ENCODE results near the gene TMEM184B.

Gene TMEM184B

DNA sequence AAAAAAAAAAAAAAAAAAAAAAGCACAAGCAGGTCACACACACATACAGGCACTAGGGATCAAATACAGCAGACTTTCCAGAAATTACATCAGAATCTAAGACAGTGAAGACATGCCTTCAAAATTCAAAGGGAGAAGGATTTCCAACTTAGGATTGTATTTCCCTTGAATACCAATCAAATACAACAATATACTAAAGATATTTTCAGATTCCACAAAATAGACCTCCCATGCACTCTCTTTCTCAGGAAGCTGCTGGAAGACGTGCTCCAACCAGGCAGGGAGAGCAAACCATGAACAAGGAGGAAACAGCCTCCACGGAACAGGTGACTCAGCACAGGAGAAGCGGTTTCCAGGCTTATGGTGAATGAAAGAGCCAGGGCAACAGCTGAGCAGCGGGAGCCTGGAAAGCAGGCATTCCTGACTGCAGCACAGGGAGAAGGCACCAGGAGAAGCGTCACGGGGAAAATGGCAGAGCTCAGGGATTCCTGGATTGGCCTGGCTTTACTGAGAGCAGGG lies 32.0 kb downstream of the TMEM184B start:
- Histone ChIP-seq H3K79me2 (ENCODE audit: insufficient read depth, low read length) (no peaks in the 10 kb centered on the region), H3K4me2 (ENCODE audit: low read depth, low read length, poor library complexity, severe bottlenecking) (no peak overlapping the region), H3F3A (ENCODE audit: insufficient read depth) (no peaks in the 10 kb centered on the region), H3K27ac (ENCODE audit: low read depth, low read length) (no peak overlapping the region), H3K9ac (ENCODE audit: low read length) (no peak overlapping the region), H3K4me3 (ENCODE audit: insufficient read depth, low read length, poor library complexity, severe bottlenecking) (no peak overlapping the region), H3K36me3 (ENCODE audit: low read length) (no peaks in the 10 kb centered on the region), H3K27me3 (ENCODE audit: low read length) (no peaks in the 10 kb centered on the region), H4K20me1 (ENCODE audit: low read depth, low read length) (no peaks in the 10 kb centered on the region), H3K9me2 (replicated peaks; ENCODE audit: insufficient read depth, low read length) (no peaks in the 10 kb centered on the region), H3K9me3 (ENCODE audit: insufficient read depth, low read length) (no peaks in the 10 kb centered on the region), H2AFZ (ENCODE audit: low read depth, low read length, severe bottlenecking) (no peak overlapping the region)
- no peak for TF ChIP-seq EZH2phosphoT487 (conservative IDR thresholded peaks at IDR 0.05; ENCODE audit: low read length)
- TF ChIP-seq, protein P1, sequence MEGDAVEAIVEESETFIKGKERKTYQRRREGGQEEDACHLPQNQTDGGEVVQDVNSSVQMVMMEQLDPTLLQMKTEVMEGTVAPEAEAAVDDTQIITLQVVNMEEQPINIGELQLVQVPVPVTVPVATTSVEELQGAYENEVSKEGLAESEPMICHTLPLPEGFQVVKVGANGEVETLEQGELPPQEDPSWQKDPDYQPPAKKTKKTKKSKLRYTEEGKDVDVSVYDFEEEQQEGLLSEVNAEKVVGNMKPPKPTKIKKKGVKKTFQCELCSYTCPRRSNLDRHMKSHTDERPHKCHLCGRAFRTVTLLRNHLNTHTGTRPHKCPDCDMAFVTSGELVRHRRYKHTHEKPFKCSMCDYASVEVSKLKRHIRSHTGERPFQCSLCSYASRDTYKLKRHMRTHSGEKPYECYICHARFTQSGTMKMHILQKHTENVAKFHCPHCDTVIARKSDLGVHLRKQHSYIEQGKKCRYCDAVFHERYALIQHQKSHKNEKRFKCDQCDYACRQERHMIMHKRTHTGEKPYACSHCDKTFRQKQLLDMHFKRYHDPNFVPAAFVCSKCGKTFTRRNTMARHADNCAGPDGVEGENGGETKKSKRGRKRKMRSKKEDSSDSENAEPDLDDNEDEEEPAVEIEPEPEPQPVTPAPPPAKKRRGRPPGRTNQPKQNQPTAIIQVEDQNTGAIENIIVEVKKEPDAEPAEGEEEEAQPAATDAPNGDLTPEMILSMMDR (IDR thresholded peaks at IDR 0.05; ENCODE audit: insufficient read depth, low read length, poor library complexity, severe bottlenecking) = no peak

DNA sequence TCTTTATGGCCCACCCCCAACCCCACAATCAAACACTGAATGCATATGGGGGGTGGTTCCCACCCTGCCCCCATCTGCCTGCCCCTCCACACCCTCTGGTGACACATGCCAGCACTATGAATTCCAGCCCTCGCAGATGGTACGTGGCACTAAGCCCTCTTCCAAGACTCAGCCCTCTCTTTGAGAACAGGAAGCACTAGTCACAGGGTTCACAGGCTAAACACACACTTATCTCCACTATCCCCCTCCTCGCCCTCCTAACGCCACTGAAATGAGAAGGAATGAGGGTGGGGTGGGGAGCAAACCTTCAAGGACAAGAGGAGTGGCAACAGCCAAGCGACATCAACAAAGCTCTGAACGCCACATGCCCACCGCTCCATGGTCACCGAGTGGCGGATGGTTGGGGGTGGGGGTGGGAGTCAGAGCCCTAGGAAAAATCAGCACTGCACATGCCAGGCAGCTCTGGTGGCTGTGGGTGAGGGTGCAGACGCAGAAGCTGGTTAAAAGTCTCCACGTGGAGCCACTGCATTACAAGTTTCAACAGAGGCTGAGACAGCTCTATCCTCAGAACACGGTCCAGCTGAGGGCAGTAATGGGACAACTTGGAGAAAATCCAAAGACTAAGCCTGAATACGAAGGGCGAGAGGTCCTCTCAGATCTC lies 33.6 kb downstream of the TMEM184B start:
- no peak overlapping the region for H3K27ac ChIP-seq (ENCODE audit: low read depth, low read length)
- no peak overlapping the region for H2AFZ ChIP-seq (ENCODE audit: low read depth, low read length, severe bottlenecking)
- no peak for TF ChIP-seq EZH2phosphoT487 (conservative IDR thresholded peaks at IDR 0.05; ENCODE audit: low read length)
- H3K9ac ChIP-seq (ENCODE audit: low read length) = no peak overlapping the region
- H3K79me2 ChIP-seq (ENCODE audit: insufficient read depth, low read length) = no peaks in the 10 kb centered on the region
- no peak overlapping the region for H3K4me2 ChIP-seq (ENCODE audit: low read depth, low read length, poor library complexity, severe bottlenecking)
- H3K27me3 ChIP-seq (ENCODE audit: low read length) = no peaks in the 10 kb centered on the region
- H4K20me1 ChIP-seq (ENCODE audit: low read depth, low read length) = no peaks in the 10 kb centered on the region
- no peaks in the 10 kb centered on the region for H3K9me3 ChIP-seq (ENCODE audit: insufficient read depth, low read length)
- no peaks in the 10 kb centered on the region for H3F3A ChIP-seq (ENCODE audit: insufficient read depth)
- H3K4me3 ChIP-seq (ENCODE audit: insufficient read depth, low read length, poor library complexity, severe bottlenecking) = no peak overlapping the region
- H3K36me3 ChIP-seq (ENCODE audit: low read length) = no peaks in the 10 kb centered on the region
- no peaks in the 10 kb centered on the region for H3K9me2 ChIP-seq (replicated peaks; ENCODE audit: insufficient read depth, low read length)

DNA sequence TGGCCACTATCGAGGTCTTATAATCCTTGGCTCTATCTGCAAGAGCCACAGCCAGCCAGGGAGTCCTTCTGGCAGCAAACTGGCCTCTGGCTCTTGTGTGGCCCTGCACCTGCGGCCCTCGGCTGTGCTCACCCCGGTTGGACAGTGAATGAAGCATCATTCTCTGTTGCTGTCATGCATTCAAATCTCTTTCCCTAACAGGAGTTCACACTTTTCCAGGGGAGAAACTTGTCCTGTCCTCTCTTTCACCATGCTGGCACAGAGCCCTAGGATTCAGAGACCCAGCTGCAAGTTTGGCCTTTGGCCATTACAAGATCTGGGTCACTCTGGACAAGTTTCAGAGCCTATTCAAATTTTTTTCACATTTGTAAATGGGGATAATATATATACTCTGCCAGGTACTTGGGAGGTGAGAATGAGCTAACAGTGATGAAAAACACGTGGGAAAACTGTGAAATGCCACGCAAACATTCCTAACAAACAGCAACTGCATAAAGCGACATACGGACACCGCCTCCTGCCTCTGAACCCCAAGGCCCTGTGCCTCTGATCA lies 34.2 kb downstream of the TMEM184B start:
- TF ChIP-seq, protein P1 (IDR thresholded peaks at IDR 0.05; ENCODE audit: insufficient read depth, low read length, poor library complexity, severe bottlenecking) = no peak
- no peak for TF ChIP-seq EZH2phosphoT487 (conservative IDR thresholded peaks at IDR 0.05; ENCODE audit: low read length)
- H3K27me3 ChIP-seq (ENCODE audit: low read length) = no peaks in the 10 kb centered on the region
- no peak overlapping the region for H3K4me2 ChIP-seq (ENCODE audit: low read depth, low read length, poor library complexity, severe bottlenecking)
- no peaks in the 10 kb centered on the region for H3K9me2 ChIP-seq (replicated peaks; ENCODE audit: insufficient read depth, low read length)
- no peaks in the 10 kb centered on the region for H3K9me3 ChIP-seq (ENCODE audit: insufficient read depth, low read length)
- H3K27ac ChIP-seq (ENCODE audit: low read depth, low read length) = no peak overlapping the region
- H3K9ac ChIP-seq (ENCODE audit: low read length) = no peak overlapping the region
- no peak overlapping the region for H2AFZ ChIP-seq (ENCODE audit: low read depth, low read length, severe bottlenecking)
- no peak overlapping the region for H3K4me3 ChIP-seq (ENCODE audit: insufficient read depth, low read length, poor library complexity, severe bottlenecking)
- no peaks in the 10 kb centered on the region for H3K36me3 ChIP-seq (ENCODE audit: low read length)
- no peaks in the 10 kb centered on the region for H3F3A ChIP-seq (ENCODE audit: insufficient read depth)
- H4K20me1 ChIP-seq (ENCODE audit: low read depth, low read length) = no peaks in the 10 kb centered on the region
- H3K79me2 ChIP-seq (ENCODE audit: insufficient read depth, low read length) = no peaks in the 10 kb centered on the region

DNA sequence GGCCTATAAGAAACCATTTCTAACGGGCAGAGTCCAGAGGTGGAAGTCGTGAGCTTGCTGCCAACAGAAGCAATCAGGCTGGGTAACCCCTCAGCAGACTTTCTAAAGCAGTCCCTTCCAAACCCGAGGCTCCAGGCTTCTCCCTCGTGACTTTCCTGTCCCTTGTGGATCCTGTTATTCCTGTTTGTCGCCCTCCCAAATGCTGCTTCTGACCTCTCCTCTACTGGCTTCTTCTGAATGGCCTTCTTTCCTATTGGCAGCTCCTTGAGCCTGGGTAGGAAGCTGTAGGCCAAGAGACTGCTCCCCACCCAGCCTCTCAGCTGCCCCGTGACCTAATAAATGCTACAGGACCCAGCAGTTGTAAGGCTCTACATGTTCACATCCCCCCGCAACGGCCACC lies 36.0 kb downstream of the TMEM184B start:
- no peak for TF ChIP-seq EZH2phosphoT487 (conservative IDR thresholded peaks at IDR 0.05; ENCODE audit: low read length)
- TF ChIP-seq, protein P1 (IDR thresholded peaks at IDR 0.05; ENCODE audit: insufficient read depth, low read length, poor library complexity, severe bottlenecking) = no peak
- Histone ChIP-seq H3K27me3 (ENCODE audit: low read length) (no peaks in the 10 kb centered on the region), H3K9me2 (replicated peaks; ENCODE audit: insufficient read depth, low read length) (no peaks in the 10 kb centered on the region), H3F3A (ENCODE audit: insufficient read depth) (no peaks in the 10 kb centered on the region), H3K4me3 (ENCODE audit: insufficient read depth, low read length, poor library complexity, severe bottlenecking) (no peak overlapping the region), H3K9ac (ENCODE audit: low read length) (no peak overlapping the region), H3K79me2 (ENCODE audit: insufficient read depth, low read length) (no peaks in the 10 kb centered on the region), H3K9me3 (ENCODE audit: insufficient read depth, low read length) (no peaks in the 10 kb centered on the region), H3K4me2 (ENCODE audit: low read depth, low read length, poor library complexity, severe bottlenecking) (no peak overlapping the region), H3K27ac (ENCODE audit: low read depth, low read length) (no peak overlapping the region), H4K20me1 (ENCODE audit: low read depth, low read length) (no peaks in the 10 kb centered on the region), H3K36me3 (ENCODE audit: low read length) (no peaks in the 10 kb centered on the region), H2AFZ (ENCODE audit: low read depth, low read length, severe bottlenecking) (no peak overlapping the region)

All from SU-DHL-6 (cell line).